Measurements from ENCODE around the gene CMTM4.

DNA sequence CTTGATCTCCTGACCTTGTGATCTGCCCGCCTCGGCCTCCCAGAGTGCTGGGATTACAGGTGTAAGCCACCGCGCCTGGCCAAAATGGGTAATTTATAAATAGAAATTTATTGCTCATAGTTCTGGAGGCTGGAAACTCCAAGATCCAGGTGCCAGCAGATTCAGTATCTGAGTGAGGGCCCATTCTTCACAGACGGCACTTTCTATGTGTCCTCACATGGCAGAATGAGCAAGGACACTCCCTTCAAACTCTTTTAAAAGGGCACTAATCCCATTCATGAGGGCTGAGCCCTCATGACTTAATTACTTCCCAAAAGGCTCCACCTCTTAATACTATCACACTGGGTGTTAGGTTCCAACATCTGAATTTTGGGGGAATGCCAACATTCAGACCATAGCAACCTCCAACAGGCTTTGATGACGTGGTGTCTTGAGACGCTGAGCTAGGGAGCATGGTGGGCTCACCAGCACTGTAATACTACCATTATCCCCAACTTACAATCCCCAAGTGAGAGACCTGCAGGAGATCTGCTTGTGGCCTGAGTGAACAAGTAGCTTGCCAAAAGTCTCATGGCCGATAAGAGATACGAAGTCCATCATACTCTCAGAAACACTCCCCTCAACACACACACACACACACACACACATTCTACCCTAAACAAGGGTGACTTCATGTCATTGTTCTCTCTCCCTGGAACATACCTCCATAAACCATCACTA is 8.5 kb downstream of the CMTM4 start:
- TF ChIP-seq CTCF (IDR thresholded peaks at IDR 0.05) (no peak), POLR2A (IDR thresholded peaks at IDR 0.05) (no peak)

Data from tibial nerve (tissue), 3 donors.